HG02870 (cell line): ENCODE measurements around the gene GALR2.

Experiments
- ATAC-seq: cut with Tn5 transposase; IDR thresholded peaks from one replicate; pipeline ENCODE4 v1.9.1; 2021; ENCODE audit warnings: mild to moderate bottlenecking, moderate library complexity; ENCODE audit not compliant: unreplicated experiment

GALR2 gene

DNA sequence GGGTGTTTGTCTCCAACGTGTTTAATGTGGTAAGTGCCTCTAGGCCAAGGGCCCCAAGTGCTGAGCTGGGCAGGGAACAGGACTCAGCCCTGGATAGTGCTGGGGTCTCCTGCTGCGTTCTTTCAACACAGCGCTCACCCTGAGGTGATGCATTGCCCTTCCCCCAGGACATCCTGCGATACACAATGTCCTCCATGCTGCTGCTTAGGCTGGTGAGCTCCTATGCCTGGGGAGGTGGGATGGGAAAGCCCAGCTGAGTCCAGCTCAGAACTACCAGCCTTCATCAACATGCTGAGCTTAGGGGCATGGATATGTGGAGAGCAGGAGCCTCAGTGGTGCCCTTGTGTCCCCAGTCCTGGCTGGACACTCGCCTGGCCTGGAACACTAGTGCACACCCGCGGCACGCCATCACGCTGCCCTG, 5.0 kb downstream of the GALR2 start:
- ATAC-seq = no peak

DNA sequence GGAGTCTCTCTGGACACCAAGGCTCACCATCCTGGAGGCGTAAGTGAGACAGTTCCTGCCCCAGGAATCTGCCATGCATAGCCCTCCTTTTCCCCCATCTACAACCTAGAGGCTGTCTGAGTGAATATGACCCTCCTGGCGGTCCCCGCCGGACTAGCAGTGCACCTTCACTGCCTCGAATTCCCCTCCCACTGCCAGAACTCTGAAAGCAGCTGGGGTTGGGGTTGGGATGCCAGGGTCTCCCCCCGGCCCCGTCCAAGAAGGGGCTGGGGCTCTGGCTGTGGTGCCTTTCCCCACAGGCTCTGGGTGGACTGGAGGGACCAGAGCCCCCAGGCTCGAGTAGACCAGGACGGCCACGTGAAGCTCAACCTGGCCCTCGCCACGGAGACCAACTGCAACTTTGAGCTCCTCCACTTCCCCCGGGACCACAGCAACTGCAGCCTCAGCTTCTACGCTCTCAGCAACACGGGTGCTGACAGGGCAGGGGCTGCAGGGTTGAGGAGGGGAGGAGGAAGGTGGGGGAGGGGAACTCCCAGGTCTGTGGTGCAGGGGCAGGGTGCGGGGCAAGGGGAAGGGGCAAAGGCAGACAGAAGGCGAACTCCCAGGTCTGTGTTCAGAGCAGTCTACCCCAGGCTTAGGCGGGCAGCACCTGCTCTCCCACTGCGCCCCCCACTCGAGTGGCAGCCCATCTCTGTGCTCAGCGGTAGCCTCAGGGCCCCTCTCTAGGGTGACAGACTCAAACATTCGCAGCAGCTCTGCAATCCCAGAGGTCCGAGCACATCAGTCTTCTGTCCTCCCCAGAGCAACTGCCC, 5.6 kb downstream of the GALR2 start:
- no peak for ATAC-seq

DNA sequence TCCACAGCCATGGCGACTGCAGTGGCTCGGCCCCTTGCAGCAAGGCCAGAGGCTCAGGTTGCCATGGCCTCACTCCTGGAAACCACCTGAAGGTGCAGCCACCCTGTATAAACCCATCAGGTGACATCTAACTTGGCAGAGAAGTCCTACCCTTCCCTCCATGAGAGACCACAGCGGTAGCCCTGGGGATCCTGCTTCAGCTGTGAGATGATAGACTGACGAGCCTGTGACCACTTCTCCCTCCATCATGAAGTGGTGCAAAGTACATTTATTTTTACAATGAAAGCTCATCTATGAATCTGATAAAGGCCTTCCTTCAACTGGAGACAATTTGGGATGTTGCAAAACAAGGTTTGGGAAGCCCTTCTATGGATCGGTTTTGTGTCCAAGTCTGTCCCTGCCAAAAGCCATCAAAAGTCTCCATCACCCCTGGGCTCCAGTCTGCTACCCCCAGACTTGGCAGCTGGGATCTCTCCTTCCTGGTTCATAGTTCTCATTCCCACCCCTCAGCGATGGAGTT, 6.2 kb downstream of the GALR2 start:
- ATAC-seq = no peak

DNA sequence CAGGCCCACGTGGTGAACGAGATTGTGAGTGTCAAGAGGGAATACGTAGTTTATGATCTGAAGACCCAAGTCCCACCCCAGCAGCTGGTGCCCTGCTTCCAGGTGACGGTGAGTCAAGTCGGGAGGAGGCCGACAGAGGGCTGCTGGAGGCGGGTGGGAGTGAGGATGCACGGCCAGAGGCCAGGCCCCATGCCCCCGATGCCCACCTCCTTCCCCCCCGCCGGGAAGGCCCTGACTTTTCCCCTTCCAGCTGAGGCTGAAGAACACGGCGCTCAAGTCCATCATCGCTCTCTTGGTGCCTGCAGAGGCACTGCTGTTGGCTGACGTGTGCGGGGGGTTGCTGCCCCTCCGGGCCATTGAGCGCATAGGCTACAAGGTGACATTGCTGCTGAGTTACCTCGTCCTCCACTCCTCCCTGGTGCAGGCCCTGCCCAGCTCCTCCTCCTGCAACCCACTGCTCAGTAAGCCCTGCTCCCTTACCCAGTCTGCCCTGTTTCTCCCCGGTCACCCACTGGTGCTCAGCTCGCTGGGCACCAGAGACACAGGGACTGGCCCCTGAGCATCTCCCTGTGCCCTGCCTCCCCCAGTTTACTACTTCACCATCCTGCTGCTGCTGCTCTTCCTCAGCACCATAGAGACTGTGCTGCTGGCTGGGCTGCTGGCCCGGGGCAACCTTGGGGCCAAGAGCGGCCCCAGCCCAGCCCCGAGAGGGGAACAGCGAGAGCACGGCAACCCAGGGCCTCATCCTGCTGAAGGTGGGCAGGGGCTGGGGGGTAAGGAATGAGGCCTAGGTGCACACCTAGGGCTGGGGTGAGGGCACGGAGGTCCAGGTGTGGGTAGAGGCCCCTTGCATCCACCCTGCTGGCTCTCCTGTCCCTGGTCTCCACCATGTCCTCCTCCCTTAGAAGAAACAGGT, 7.0 kb downstream of the GALR2 start:
- ATAC-seq = no peak

GRCh38 chr17:76082326-76083251, 8.0 kb downstream of the GALR2 start:
- ATAC-seq = no peak

DNA sequence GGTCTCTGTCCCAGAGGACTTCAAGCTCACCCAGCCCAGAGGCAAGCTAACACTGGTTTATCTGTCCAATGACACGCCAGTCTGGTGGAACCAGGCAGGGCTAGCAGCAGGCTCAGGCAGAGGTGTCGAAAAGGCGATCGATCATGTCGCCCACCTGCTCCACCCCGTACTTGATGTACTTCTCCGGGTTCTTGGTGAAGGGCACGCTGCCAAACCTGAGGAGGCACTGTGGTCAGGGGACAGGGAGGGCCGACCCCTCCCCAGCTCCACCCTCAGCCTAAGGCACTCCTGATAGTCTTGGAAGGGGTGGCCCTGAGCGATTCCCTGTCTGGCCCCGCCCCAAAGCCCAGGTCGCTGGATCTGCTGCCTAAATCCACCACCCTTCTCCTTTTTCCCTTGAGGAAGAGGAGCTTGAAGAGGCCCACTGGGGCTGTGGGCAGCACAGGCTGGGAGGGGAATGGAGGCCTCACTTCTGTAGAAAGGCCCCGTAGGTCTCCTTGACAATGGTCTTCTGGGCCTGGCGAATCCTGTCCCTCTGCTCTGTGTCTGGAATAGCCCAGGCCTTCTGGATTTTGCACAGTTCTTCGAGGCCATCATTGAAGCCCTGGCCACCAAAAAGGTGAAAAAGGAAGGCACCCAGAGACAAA, 9.1 kb downstream of the GALR2 start:
- ATAC-seq = no peak

DNA sequence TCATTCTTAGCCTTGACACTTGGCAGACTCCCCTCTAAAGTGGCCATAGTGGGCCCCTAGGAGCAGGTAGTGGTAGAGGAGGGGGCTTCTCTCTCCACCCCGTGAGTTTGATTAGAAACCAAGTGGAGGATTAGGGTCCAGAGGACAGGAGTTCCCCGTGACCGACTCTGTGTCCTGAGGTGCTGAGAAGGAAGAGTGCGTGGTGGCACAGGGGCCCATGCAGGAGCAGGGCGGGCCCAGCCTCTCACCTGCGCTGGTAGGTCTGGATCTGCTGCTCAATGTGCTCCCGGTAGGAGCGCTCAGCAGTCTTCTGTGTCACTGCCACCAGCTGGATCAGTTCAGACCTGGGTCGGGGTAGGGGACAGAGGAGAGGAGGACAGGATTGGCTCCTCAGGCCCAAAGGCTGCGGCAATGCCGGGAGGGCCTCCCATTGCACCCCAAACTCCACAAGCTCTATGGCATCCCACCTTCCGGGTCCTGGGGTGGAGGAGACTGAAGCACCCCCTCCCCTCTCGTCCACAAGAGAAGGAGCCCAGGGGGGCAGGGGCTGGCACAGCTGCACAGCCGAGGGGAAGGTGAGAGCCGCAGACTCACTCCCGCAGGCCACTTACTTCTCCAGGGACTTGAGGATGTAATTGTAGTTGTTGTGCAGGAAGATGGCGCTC, 10.6 kb downstream of the GALR2 start:
- no peak for ATAC-seq

DNA sequence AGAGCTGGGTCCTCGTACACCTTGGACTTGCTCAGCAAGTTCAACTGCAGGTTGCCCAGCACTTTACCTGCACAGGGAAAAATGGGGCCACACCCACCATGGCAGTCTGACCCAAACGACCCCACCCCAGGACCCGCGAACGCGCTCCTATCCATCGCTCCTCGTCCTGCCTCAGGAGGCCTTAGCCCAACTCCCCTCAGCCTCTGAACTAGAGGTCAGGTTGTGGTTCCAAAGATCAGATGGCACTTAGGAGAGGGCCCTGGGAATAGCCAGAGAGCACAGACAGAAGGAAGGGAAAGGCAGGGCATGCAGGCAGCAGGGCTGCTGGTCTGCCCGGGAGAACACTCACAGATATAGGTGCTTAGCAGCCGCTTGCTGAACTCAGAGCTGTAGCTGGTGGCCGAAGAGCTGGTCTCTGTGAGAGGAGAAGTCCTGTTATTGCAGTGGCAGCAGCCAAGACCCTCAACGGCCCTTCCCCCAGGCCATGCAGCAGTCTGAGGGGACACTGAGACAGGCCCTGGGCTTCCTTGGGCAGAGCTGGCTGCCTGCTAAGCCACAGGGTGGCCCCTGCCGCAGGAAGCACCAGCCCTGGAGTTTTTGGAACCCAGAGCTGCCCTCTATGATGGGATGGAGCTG, 11.3 kb downstream of the GALR2 start:
- ATAC-seq = no peak

GRCh38 chr17:76086384-76086783, 11.8 kb downstream of the GALR2 start:
- no peak for ATAC-seq

- no peak for ATAC-seq
These were observed 12.9 kb downstream of the GALR2 start for GRCh38 chr17:76087531-76087930.

GRCh38 chr17:76088041-76088867, 13.7 kb downstream of the GALR2 start:
- no peak for ATAC-seq

DNA sequence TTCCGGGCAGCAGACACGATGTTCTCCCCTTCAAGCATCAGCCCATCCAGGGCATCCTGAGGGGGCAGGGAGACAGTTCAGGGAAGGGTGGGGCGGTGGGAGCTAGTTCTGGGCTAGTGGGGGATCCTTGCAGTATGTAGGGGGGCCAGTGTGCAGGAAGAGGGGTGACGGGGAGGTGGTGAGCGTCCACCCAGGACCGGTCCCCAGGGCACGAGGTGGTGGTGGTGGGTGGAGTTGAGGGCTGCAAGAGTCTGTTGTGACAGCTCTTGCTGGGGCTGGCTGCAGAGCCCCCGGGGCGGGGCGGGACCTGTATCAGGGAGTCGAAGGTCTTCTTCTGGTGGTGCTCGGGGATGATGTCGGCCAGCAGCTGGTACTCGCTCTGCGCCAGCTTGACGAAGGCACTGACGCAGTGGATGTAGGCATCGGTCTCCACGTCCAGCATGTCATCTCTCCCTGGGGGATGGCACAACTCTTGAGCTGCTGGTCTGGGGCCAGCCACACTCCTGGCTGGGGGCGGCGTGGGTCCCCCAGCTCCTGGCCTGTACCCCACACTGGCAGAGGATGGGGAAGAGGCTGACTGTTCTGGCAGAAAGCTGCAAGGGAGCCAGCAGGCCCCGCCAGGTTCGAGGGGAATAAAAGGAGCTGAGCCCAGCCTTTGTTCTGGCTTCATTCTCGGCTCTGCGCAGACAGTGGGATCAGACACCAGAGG, 14.4 kb downstream of the GALR2 start:
- no peak for ATAC-seq

DNA sequence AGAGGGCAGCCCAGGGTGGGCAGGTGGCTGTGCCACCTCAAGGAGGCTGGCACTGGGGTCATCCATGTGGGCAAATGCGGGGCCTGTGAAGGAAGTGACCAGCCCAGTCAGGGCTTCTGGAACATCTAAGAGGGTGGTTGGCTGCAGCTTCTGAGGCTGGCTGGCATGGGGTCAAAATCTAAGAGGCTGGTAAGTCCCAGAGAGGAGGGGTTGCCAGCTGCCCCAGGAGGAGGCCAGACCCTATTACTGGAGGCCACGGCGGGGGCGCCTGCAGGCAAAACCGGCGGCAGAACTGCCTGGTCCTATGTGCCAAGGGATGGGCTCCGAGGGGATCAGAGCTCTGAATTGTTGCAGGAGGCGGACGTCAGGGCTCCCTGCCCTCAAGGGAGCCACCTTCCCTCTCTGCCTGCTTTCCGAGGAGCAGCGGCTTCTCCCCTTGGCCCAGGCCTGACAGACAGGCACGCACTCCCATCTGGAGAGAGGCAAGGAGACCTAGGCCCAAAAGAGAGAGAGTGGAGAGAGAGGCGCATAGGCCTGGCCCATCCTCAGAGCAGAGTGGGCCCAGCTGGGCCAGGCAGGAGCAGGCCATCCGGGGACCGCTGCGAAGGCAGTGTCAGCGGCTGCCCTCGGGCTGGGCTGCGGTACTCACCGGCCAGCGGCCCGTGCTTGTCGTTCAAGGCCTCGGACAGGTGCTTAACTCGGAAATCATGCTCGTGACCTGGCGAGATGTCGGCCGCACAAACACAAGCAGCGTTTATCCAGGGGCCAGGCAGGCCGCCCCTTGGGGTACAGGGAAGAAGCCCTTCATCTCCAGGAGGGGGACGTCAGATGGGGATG, 15.3 kb downstream of the GALR2 start:
- no peak for ATAC-seq

DNA sequence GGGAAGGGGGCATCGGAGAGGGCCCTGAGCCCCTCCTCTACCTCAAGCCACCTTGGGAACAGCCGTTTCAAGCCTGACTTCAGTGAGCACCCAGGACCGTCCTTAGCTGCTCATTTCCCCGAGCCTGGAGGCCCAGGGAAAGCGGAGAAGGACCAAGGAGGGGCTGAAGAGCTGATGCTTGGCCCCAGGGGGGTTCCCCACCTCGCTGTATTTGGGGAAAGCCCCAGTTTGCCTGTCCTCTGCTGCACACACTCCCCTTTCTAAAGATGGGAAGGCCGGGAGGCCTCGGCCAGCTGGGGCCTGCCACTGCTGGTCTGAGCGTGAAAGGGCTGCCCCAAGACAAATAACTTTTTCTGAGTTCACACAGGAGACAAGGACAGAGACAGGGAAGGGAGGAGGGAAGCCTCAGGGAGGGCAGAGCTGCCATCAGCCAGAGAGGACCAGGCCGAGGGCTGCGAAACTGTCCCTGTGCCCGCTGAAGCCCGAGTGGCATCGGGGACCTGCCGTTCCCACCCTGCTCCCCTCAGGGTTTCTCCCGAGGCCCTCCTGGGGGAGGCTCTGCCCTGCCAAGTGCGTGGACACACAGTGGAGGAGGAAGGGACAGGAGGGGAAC, 16.0 kb downstream of the GALR2 start:
- no peak for ATAC-seq

DNA sequence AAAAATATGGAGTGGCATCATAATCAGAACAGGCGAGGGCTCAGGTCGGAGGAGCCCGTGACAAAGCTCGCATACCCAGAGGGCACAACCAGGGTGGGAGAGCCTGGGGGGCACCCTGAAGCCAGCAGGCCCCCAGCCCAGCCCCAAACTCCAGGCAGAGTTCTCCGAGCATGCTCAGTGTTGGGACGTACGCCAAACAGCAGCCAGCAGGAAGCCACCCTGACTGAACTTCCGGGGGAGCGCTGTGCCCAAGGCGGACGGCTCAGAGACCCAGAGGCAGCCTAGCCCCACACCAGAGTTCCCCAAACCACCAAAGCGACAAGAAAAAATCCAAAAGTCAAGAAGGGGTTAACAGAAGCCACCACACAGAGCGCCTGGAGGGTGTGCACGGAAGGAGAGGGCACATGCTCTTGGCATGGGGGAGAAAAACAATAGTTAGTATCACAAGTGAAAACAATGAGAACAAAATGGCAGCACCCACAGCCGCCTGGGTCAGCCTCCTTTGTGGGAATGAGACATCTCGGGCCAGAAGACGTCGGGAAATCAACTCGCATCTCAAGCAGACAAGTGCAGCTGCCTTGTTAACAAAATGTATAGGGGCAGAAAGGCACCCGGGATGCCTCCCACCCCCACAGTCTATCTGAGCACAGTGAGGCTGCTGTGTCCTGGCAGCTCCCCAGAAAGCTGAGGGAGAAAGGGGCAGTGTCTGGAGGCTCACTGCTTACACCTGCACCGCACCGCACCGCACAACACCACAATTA, 17.1 kb downstream of the GALR2 start:
- no peak for ATAC-seq
